Sciatic nerve (tissue), 2 donors: Measurements from ENCODE around the gene GABRR1. TPM values are rescaled to one million over a fixed set of nuclear protein-coding genes. Genes with fewer than 3 reads are reported as not detected.

Source experiments
- ATAC-seq: fragments of 200-7000 bp; cut with Tn5 transposase; one replicate; pipeline ENCODE4 v1.9.1; 2020; ENCODE audit warnings: mild to moderate bottlenecking, moderate library complexity
- DNase-seq: peaks from one replicate; pipeline ENCODE4 v3.0.0-alpha.2; 2020; ENCODE audit warnings: low spot score
- intact Hi-C: fragments of 100-400 bp; cut with DNase I; formaldehyde crosslinking; loops from one replicate; pipeline ENCODE4 v1.14.2; 2022
- total RNA-seq: library from RNA; stranded (reverse); fragmentation: NEBNext Ultra II Directional; extraction: Animal tissue kit (Norgen Biotek cat#: 25700); gene quantifications from one replicate; pipeline ENCODE4 v1.2.1, GENCODE V29; 2021
- donor health status: DM: no; HTN: no; CAD: no.
- donor health status: DM: no; HTN: no; CAD: no.

Gene GABRR1
- total RNA-seq, 1 donor from 2014 or later = 0.27 TPM

DNA sequence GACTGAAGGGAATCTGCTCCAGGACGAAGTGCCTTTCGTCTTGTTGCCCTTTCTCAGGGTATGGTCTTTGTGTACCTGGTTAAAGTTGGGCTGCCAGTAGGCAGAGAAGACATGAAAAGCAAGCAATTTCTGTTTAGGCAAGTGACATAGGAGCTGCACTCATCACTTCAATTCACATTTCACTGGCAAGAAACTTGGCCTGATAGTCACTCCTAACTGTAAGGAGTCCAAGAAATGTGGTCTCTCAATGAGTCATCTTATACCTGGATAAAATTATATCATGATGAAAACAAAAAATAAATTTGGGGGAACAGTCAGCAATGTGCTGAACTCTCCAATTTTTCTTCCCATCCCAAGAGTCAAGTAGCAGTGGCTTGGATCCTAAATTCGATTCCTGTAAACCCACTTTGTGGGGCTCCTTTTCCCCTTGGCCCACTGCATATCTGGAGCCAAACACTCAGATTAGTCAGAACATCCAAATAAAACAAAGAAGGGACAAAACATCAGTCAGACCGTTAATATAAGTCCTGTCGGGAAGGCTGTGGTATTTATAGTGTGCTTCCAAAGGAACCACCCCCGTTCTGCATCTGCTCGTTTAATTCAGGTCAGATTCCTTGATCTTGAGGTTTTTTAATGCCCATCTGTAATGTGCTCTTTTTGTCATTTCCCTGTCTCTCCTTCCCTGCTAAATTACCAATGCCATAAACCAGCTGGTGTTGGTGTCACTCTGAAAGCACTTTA, 5.0 kb upstream of the GABRR1 start:
- intact Hi-C loops = no loop called here

DNA sequence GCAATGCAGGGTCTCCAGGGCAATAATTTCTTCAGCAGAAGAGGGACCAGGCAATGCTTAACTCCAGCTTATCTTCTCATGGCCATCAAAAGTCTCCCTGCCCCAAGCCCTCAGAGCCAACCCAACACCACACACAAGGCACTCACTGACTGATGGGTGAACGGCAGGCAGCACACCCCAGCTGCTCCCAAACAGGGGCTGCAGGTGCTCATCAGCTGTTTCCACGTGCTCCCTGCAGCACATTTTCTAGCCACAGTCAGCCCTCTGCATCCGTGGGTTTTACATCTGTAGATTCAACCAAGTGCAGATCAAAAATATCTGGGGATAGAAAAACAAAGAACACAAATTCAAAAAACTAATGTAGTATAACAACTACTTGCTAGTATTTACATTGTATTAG, 4.0 kb upstream of the GABRR1 start:
- no peak for ATAC-seq
- DNase-seq = no peak
- intact Hi-C loops = no loop called here

More for the DNA sequence above, 5.0 kb upstream of the GABRR1 start:
- ATAC-seq = peak; percentile 24
- DNase-seq = no peak

DNA sequence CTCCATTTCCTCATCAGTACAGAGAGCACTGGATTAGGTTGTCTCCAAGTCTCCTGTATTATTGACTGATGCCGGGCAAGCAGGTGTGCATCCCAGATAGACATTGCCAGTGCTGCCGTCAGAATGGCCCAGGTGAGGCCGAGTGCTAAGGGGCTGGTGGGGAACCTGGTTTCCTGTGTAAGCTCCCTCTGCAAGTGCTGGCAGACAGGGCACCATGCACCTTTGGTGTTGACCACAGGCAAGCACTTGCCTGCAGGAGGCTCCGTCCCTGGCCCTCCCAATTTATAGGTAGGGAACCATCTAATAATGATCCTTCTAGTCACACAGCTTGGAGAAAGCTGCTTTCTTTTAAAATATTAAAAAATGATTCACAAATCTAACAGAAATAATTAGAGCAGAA, 747 bp downstream of the GABRR1 start:
- ATAC-seq (no peak), DNase-seq (no peak)
- intact Hi-C loops = no loop called here

DNA sequence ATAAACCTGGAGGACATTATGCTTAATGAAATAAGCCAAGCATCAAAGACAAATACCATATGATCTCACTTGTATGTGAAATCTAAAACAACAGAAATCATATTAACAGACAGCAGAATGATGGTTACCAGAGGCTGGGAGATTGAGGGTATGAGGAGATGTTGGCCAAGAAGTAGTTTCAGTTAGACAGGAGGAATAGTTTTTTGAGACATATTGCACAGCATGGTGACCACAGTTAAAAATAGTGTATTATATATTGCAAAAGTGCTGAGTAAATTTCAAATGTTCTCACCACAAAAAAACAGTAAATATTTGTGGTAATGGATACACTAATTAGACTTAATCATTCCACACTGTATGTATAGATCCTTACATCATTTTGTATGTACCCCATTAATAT, 1.8 kb downstream of the GABRR1 start:
- DNase-seq = no peak
- no peak for ATAC-seq
- intact Hi-C loops = no loop called here

DNA sequence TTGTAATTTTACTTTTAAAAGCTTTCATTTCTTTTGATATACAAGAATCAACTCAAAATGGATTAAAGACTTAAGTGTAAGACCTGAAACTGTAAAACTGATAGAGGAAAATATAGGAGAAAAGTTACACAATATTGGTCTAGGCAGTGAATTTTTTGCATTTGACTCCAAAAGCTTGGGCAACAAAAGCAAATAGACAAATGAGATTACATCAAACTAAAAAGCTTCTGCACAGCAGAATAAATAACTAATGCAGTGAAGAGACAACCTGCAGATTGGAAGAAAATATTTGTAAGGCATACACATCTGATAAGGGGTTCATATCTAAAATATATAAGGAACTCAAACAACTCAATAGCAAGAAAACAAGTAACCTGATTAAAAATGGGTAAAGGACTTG, 3.0 kb downstream of the GABRR1 start:
- DNase-seq (no peak), ATAC-seq (no peak)
- intact Hi-C loops = no loop called here

DNA sequence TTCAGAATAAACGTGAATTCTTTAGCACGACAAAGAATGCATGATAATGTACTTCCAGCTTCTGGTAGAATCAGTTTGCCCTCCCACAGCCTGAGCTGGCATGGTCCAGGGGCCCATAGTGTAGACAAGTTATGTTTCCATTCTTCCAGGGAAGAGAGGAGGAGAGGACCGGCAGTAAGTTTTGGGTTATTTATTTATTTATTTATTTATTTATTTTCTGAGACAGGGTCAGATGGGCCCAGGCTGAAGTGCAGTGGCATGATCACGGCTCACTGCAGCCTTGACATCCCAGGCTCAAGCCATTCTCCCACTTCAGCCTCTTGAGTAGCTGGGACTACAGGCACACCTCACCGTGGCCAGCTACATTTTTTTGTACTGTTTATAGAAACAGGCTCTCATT, 4.7 kb downstream of the GABRR1 start:
- ATAC-seq (no peak), DNase-seq (no peak)
- intact Hi-C loops = no loop called here

DNA sequence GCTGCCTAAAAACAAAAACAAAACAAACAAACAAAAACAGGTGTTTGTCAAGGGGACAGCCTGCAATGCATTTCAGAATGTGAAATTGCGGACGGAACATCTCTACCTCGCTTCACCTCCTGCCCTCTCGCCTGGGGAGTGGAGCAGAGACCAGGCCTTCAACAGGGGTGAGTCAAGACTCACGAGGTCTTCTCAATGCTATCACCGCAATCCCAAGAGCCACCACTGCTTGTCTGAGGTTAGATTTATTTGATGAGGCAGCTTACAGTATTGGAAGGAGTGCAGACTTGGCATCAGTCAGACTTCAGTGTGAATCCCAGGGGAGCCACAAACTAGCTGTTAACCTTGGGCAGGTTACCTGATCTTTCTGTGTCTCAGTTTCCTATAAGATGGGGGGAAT, 7.7 kb downstream of the GABRR1 start:
- intact Hi-C loops = no loop called here
- DNase-seq = no peak
- ATAC-seq = no peak

DNA sequence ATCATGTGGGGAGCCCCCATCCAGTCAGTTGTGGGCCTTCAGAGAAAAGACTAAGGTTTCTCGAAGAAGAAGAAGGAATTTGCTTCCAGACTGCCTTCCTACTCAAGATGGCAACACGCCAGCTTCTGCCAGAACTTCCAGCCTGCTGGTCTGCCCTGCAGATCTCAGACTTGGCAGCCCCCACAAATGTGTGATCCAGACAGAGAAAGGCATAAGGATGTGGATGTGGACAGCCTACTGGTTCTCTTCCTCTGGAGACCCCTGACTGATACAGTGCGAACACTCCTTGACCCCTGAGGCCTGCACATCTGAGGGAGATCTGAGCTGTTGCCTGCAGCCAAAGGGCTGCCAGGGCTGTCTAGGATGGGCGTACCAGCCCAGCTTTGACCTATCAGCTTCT, 8.6 kb downstream of the GABRR1 start:
- no peak for DNase-seq
- intact Hi-C loops = no loop called here
- ATAC-seq = no peak

DNA sequence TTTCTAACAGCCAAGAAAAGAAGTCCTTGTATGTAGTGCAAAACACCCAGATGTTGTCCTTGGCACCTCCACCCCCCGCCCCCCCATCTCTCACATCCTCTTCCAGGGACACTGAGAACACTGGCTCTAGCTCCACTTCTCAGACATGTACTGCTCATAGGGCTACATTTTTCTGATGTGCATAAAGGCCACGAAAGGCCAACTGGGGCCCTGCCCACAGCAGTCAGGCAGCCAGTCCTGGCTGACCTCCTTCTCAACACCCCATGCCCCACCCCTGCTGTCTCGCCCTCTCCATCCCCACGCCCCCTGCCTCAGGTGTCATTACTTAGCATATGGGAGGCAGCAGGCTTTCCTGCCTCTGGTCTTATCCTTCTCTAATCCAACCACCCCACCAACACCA, 11.3 kb downstream of the GABRR1 start:
- DNase-seq (no peak), ATAC-seq (no peak)
- intact Hi-C loops = no loop called here

DNA sequence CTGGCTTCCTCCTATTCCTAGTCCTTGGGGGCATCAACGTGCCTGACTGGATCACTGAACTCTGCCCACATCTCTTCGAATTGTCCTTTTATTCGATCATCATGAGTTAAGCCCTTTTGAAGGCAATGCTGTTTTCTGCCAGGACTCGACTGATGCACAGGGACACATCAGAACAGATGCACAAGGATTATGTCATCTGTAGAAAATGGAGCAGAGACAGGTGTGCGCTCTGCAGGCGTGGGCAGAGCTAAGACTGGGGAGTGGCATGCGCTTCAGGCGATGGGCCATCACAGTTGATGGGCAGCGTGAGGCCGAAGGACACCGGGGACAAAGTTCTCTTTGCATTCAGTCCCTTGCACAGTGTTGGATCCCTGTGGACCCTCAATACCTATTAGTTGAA, 13.1 kb downstream of the GABRR1 start:
- ATAC-seq = no peak
- intact Hi-C loops = no loop called here

DNA sequence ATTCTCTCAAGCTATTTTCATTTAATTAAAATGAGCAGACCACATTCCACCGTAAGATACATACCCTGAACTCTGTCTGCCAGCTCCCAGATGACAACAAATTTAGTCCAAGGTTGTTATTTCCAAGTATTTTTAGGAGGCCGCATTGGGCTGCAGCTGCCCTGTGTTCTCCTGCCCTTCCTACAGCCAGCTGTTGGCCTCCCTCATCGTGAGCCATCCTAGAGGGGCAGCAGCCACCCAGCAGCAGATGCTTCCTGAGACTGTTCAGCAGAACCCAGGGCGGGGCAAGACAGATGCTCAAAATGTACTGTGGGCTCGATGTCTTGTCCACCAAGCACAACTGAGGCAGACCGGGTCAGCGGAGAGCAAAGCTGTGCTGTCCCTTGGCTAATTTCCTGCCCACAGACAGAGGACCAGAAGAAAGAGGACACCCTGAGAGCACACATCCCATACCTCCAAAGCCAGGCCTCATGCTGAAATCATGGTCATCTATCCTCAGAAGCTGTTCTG, 16.4 kb downstream of the GABRR1 start:
- ATAC-seq = no peak
- intact Hi-C loops = no loop called here

More for the DNA sequence above, 13.1 kb downstream of the GABRR1 start:
- DNase-seq = no peak

DNA sequence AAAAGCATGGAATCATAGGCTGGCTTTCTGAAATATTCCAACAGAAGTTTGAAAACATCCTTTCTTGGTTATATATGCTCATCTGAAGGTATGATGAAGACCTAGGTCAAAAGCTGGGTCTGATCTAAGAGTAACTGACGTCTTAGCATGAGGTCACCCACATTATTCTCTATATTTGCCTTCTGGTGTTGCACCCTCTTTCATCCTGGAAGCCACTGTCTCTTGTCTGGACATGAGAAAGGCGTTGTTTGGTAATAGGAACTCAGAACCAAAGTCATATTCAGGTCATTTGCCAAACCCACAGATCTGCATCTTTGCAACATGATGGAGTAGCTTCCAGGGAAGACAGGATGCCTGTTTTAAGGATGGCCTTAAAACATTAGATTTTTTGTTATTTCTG, 17.6 kb downstream of the GABRR1 start:
- intact Hi-C loops = no loop called here
- no peak for DNase-seq
- ATAC-seq = no peak

More for the DNA sequence above, 16.4 kb downstream of the GABRR1 start:
- no peak for DNase-seq

DNA sequence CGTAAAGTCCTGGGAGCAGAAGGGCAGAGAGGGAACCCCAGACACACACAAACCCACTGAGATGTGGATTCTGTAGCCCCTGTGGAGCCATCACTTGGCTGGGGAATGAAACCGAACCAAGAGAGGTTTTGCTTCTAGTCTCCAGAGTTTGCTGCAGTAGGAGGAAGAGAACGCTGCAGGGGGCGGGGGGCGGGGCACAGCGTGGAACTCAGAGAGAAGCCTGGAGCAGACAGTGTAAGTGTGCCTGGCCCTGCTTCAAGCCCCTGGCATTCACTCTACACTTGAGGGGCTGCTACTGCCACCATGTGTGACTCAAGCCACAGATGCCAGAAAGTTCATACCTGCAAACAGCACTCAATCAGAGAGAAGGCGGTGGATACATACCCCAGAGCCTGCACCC, 18.9 kb downstream of the GABRR1 start:
- DNase-seq (no peak), ATAC-seq (no peak)
- intact Hi-C loops = no loop called here

DNA sequence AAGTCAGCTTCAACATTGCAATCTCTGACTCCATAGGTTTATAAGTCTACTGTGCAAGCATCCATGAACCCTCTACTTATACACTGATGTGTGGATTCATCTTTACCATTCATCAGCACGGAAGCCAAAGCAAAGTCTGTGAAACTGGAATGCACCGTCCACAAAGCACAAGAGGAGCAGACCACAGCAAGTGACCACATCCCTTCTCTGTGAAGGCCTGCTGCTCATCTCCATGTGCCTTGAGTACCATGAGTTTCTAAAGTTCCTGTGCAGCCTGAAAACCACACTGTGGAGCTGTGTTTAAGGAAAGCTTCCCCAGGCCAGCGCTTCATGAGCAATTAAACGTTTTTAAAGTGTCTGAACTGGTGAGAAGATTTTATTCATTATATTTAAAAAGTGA, 20.0 kb downstream of the GABRR1 start:
- ATAC-seq (no peak), DNase-seq (no peak)
- intact Hi-C loops = no loop called here

DNA sequence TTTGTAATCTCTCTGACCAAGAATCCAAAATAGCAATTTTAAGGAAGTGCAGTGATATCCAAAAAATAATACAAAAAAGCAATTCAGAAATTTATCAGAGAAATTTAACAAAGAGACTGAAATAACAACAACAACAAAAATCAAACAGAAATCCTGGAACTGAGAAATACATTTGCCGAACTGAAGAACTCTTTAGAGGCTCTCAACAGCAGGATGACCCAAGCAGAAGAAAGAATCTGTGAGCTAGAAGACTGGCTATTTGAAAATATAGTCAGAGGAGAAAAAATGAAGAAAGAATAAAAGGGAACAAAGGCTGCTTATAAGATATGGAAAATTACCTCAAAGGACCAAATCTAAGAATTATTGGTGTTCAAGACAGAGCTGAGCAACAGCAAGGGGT, 22.6 kb downstream of the GABRR1 start:
- DNase-seq (no peak), ATAC-seq (no peak)
- intact Hi-C loops = no loop called here

DNA sequence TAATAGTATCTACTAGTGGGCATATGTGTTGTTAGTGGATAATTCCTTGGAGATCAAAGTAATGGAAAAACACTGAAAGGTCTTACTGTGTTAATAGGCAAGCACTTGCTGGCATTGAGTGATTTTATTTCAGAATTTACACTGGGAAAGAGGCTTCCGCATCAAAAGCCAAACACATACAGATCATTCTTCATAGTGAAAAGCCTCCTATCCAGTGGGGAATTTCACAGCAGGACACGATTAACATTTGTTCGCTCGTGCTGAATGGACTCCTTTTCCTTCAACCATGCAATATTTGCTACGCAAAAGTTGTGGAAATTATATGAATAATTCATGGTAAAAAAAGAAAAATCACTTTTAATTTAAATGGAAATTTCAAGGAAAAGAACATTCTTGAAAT, 26.4 kb downstream of the GABRR1 start:
- intact Hi-C loops = no loop called here
- DNase-seq (no peak), ATAC-seq (no peak)

DNA sequence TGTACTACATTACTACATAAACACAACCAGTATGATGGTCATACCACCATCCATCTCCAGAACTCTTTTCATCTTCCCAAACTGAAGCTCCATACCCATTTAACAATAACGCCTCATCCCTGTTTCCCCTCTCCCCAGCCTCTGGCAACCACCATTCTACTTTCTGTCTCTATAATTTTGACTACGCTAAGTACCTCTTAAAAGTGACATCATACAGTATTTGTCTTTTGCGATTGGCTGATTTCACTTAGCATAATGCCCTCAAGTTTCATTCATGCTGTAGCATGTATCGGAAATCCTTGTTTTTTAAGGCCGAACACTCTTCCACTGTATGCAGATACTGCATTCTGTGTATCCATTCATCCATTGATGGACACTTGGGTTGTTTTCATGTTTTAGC, 29.7 kb downstream of the GABRR1 start:
- ATAC-seq (no peak), DNase-seq (no peak)
- intact Hi-C loops = no loop called here

DNA sequence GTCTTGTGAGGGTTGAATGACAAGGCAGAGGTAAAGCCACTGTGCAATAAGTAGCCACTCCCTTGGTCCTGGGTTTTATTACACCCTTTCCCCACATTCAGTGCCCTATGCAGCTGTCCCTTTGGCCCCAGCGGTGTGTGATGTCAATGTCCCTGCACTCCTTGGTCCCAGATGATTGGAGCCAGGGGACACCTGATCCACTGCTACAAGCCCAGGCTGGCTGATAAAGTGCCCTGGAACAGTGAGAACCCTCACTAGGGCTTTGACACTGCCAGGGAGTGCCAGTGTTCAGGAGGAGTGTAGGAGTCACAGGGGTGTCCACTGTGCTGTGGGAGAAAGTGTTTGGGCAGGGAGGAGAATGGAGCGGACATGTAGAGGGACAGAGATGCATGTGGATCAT, 30.4 kb downstream of the GABRR1 start:
- intact Hi-C loops = no loop called here
- ATAC-seq = no peak

DNA sequence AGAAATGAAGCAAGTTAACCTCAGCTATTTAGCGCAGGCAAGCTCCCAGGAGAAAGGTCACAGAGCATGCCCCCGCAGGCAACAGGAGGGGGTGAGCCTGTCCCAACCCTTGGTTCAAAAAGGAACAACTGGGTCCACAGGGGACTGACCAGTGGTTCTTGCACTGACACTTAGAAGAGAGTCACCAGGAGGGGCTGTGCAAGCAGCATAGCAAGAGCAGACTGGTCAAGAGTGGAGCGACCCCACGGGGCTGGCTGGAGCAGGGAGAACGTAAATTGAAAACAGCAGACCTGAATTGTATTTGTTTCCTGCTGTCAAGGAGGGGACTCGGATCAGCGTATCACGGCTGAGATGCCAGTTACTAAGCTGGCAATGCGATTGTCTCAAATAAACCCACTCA, 32.8 kb downstream of the GABRR1 start:
- intact Hi-C loops = no loop called here
- ATAC-seq (peak; percentile 53), DNase-seq (no peak)

More for the DNA sequence above, 30.4 kb downstream of the GABRR1 start:
- no peak for DNase-seq

DNA sequence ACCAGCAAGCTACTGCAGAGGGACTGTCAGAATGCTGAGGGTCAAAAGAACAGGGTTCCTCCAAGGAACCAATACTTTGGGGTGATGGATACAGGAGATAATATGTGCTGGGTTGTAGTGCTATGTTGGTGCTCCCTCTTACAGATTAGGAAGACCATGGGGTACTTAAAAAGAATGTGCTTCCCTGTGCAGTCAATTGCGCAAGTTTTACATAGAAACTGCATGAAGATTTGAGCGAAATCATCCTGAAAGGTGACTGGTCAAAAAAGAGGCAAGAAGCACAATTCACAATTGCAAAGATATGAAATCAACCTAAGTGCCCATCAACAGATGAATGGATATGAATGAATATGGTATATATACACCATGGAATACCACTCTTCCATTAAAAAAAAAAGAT, 33.9 kb downstream of the GABRR1 start:
- ATAC-seq (no peak), DNase-seq (no peak)
- intact Hi-C loops = no loop called here

DNA sequence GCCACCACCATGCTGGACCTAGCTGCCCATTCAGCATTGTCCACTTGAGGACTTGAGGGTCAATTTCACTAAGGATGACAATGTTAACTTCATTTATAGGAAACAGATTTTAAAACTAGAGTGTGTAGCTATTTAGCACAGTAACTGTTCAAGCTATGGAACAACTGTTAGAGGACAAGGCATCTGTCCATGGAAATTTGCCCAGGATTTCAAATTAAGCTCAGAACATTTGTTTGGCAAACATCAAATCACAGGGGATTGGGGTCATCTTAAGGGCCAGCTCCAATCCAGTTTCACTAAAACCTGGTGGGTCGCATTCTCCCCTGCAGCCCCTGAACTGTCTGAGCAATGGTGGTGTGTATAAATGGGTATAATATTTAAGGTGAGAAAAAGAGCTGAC, 36.2 kb downstream of the GABRR1 start:
- no peak for ATAC-seq
- intact Hi-C loops = no loop called here
- DNase-seq = no peak
